Smooth muscle cell (in vitro differentiated cells): Measurements from ENCODE around the gene COL4A1. TPM values are rescaled to one million over a fixed set of nuclear protein-coding genes. Genes with fewer than 3 reads are reported as not detected.

Source experiments
- DNase-seq: peaks from one replicate; lab custom pipeline; 2025; ENCODE audit not compliant: unreplicated experiment; lab: John Stamatoyannopoulos, UW
- H2AFZ ChIP-seq: fragments of 200-600 bp; sonication (generic); 2 replicates; pipeline ENCODE4 v1.6.0; 2016; ENCODE audit warnings: antibody characterized with exemption, low read depth, mild to moderate bottlenecking
- H3F3A ChIP-seq: fragments of 200-600 bp; sonication (generic); 2 replicates; pipeline ENCODE4 v1.6.0; 2017; ENCODE audit warnings: antibody characterized with exemption, low read depth
- H3K27ac ChIP-seq: fragments of 200-600 bp; sonication (generic); 2 replicates; pipeline ENCODE4 v1.5.1; 2016; ENCODE audit warnings: low read depth, mild to moderate bottlenecking
- H3K27me3 ChIP-seq: fragments of 200-600 bp; sonication (generic); 2 replicates; pipeline ENCODE4 v1.6.1; 2016; ENCODE audit warnings: low read depth, mild to moderate bottlenecking
- H3K36me3 ChIP-seq: fragments of 200-600 bp; sonication (generic); 2 replicates; pipeline ENCODE4 v1.5.1; 2016; ENCODE audit warnings: low read depth
- H3K4me1 ChIP-seq: fragments of 200-600 bp; sonication (generic); 2 replicates; pipeline ENCODE4 v1.5.1; 2016; ENCODE audit warnings: low read depth
- H3K4me2 ChIP-seq: fragments of 200-600 bp; sonication (generic); 2 replicates; pipeline ENCODE4 v1.6.0; 2016; ENCODE audit warnings: mild to moderate bottlenecking
- H3K4me3 ChIP-seq: fragments of 200-600 bp; sonication (generic); 2 replicates; pipeline ENCODE4 v1.5.1; 2016; ENCODE audit warnings: mild to moderate bottlenecking
- H3K79me2 ChIP-seq: fragments of 200-600 bp; sonication (generic); 2 replicates; pipeline ENCODE4 v1.6.0; 2016; ENCODE audit warnings: low read depth, mild to moderate bottlenecking
- H3K9ac ChIP-seq: fragments of 200-600 bp; sonication (generic); 2 replicates; pipeline ENCODE4 v1.6.0; 2016; ENCODE audit warnings: low read depth
- H3K9me3 ChIP-seq: fragments of 200-600 bp; sonication (generic); replicated peaks from 2 replicates; pipeline ENCODE4 v1.5.1; 2016; ENCODE audit warnings: low read depth
- H4K20me1 ChIP-seq: fragments of 200-600 bp; sonication (generic); 2 replicates; pipeline ENCODE4 v1.6.0; 2016; ENCODE audit warnings: low read depth
- CTCF ChIP-seq: fragments of 200-600 bp; sonication (generic); IDR thresholded peaks from 2 replicates; pipeline ENCODE4 v1.5.1; 2017; ENCODE audit warnings: borderline replicate concordance, mild to moderate bottlenecking, antibody characterized with exemption; ENCODE audit not compliant: insufficient read depth, poor library complexity, severe bottlenecking
- WGBS: methylation state at CpG from one replicate; pipeline ENCODE4 v1.1.7; 2016; ENCODE audit warnings: low lambda C conversion rate; 5-methylcytosine and 5-hydroxymethylcytosine counted together
- polyA plus RNA-seq: library from polyadenylated mRNA; unstranded; fragments of >200 nt; fragmentation: Nextera tagmentation; extraction: Ambion mirVana; gene quantifications from 2 replicates; pipeline ENCODE4 v1.2.1, GENCODE V29; 2016
- total RNA-seq: library from RNA; depleted of rRNA; stranded (reverse); fragments of >200 nt; gene quantifications from 2 replicates; pipeline ENCODE4 v1.2.3, GENCODE V29; 2014

Gene COL4A1
- total and polyA plus RNA-seq, 2 experiments from 2014 or later = 2,409 to 4,372 TPM

GRCh38 chr13:110239280-110240125, 67.5 kb downstream of the COL4A1 start:
- H3K36me3 ChIP-seq = peaks cover 5% of the 10 kb centered on the region
- H3K9ac ChIP-seq = no peak overlapping the region
- peaks cover 92% of the 10 kb centered on the region for H4K20me1 ChIP-seq
- peaks cover 84% of the 10 kb centered on the region for H3F3A ChIP-seq
- H3K9me3 ChIP-seq = no peaks in the 10 kb centered on the region
- H3K27ac ChIP-seq = peak overlapping the region; percentile 72
- no peak overlapping the region for H2AFZ ChIP-seq
- peaks cover 12% of the 10 kb centered on the region for H3K4me1 ChIP-seq
- TF ChIP-seq CTCF = no peak
- DNase-seq = no peak
- WGBS = 40% methylated on average over 5 of the region's 5 CpGs
- peak overlapping the region; percentile 68 for H3K4me2 ChIP-seq
- H3K4me3 ChIP-seq = no peak overlapping the region
- H3K27me3 ChIP-seq = no peaks in the 10 kb centered on the region
- H3K79me2 ChIP-seq = peaks cover 92% of the 10 kb centered on the region

- Histone ChIP-seq H4K20me1 (peaks cover 90% of the 10 kb centered on the region), H3F3A (peaks cover 84% of the 10 kb centered on the region), H3K79me2 (peaks cover 92% of the 10 kb centered on the region), H3K4me1 (peaks cover 14% of the 10 kb centered on the region), H3K27me3 (no peaks in the 10 kb centered on the region), H3K4me3 (no peak overlapping the region), H3K4me2 (peak overlapping the region; percentile 68), H3K27ac (peak overlapping the region; percentile 72), H3K9ac (no peak overlapping the region), H2AFZ (no peak overlapping the region), H3K36me3 (peaks cover 5% of the 10 kb centered on the region), H3K9me3 (no peaks in the 10 kb centered on the region)
- no peak for DNase-seq
- TF ChIP-seq CTCF = no peak
- WGBS = 14% methylated on average over 1 of the region's 1 CpG
These were observed 68.2 kb downstream of the COL4A1 start for GRCh38 chr13:110238818-110239195.

- H3F3A ChIP-seq = peaks cover 82% of the 10 kb centered on the region
- H4K20me1 ChIP-seq = peaks cover 92% of the 10 kb centered on the region
- H3K36me3 ChIP-seq = peaks cover 5% of the 10 kb centered on the region
- H3K4me3 ChIP-seq = no peak overlapping the region
- no peaks in the 10 kb centered on the region for H3K9me3 ChIP-seq
- WGBS = 30% methylated on average over 5 of the region's 5 CpGs
- peak overlapping the region; percentile 19 for H3K9ac ChIP-seq
- H3K79me2 ChIP-seq = peaks cover 92% of the 10 kb centered on the region
- no peaks in the 10 kb centered on the region for H3K27me3 ChIP-seq
- no peak overlapping the region for H2AFZ ChIP-seq
- peaks cover 15% of the 10 kb centered on the region for H3K4me1 ChIP-seq
- H3K4me2 ChIP-seq = peak overlapping the region; percentile 68
- peak overlapping the region; percentile 72 for H3K27ac ChIP-seq
- DNase-seq = no peak
- no peak for TF ChIP-seq CTCF
These were observed 68.8 kb downstream of the COL4A1 start for GRCh38 chr13:110237875-110238817.
